ENCODE results near the gene KRT72. TPM values are rescaled to one million over a fixed set of nuclear protein-coding genes. Genes with fewer than 3 reads are reported as not detected.

The KRT72 gene
- total and polyA plus RNA-seq, 2 experiments from 2014 or later = not detected

DNA sequence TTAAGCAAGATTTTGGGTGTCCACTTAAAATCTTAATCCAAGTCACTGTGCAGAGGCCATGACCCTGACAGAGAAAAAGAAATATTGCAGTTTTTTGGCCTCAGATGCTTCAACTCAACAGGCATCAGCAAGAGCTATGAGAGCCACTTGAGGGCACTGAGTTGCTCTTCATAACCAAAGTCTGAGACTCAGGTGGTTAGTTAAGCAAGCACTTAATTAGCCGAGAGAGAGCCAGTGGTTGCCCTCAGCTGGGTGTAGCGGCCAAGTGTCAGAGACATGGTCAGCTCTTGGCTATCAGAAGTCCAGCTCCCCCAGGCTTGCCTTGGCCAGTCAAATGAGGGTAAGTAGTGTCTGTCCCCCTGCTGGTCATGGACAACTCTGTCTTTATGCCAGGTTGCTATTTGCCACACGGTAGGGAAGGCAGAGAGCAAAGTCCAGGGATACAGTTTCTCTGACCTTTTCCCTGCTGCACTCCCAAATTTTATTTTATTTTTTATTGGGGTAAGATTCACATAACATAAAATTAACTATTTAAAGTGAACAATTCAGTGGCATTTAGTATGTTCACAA, 39.3 kb downstream of the KRT72 start:
- Histone ChIP-seq H3K27me3 (peaks cover 19% of the 10 kb centered on the region), H3K36me3 (replicated peaks; ENCODE audit: insufficient read depth, low read depth) (no peaks in the 10 kb centered on the region), H3K9me3 (ENCODE audit: low read depth) (no peaks in the 10 kb centered on the region), H3K4me3 (no peak overlapping the region), H3K4me1 (ENCODE audit: insufficient read depth) (no peaks in the 10 kb centered on the region), H3K9me2 (replicated peaks; ENCODE audit: insufficient read depth) (no peaks in the 10 kb centered on the region), H3K4me2 (no peak overlapping the region), H3K79me2 (no peaks in the 10 kb centered on the region), H2AFZ (no peak overlapping the region), H3K27ac (no peak overlapping the region), H4K20me1 (ENCODE audit: insufficient read depth, poor library complexity, severe bottlenecking) (no peaks in the 10 kb centered on the region)
- TF ChIP-seq EZH2phosphoT487 (IDR thresholded peaks at IDR 0.05; ENCODE audit: low read depth, severe bottlenecking, unreplicated experiment) (no peak), EZH2 (IDR thresholded peaks at IDR 0.05; ENCODE audit: borderline replicate concordance) (no peak)
- TF ChIP-seq, protein P1, sequence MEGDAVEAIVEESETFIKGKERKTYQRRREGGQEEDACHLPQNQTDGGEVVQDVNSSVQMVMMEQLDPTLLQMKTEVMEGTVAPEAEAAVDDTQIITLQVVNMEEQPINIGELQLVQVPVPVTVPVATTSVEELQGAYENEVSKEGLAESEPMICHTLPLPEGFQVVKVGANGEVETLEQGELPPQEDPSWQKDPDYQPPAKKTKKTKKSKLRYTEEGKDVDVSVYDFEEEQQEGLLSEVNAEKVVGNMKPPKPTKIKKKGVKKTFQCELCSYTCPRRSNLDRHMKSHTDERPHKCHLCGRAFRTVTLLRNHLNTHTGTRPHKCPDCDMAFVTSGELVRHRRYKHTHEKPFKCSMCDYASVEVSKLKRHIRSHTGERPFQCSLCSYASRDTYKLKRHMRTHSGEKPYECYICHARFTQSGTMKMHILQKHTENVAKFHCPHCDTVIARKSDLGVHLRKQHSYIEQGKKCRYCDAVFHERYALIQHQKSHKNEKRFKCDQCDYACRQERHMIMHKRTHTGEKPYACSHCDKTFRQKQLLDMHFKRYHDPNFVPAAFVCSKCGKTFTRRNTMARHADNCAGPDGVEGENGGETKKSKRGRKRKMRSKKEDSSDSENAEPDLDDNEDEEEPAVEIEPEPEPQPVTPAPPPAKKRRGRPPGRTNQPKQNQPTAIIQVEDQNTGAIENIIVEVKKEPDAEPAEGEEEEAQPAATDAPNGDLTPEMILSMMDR (IDR thresholded peaks at IDR 0.05; ENCODE audit: poor library complexity) = peak; percentile 23
- WGBS (ENCODE audit: low lambda C conversion rate, missing lambda C conversion rate) = 53% methylated on average over 3 of the region's 3 CpGs
- peak; percentile 21 for DNase-seq (ENCODE audit: low spot score)

DNA sequence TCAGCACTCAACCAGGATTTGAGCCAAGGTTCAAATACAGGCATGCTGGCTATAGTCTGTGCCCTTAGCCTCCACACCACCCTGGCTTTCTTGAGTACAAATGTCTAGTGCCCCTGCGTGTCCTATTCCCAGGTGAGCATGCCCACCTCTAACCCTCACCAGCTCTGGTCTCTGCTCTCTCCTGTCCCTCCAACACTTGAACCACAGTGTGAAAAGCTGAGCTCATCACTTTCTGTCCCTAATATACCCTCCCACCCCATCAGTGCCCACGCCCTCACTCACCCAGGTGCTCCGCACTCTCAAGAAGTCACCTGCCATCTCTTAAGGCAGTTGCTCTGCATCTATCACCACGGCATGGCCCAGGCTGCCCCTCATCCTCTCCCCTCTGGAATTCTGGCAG, 41.3 kb downstream of the KRT72 start:
- no peaks in the 10 kb centered on the region for H3K4me1 ChIP-seq (ENCODE audit: insufficient read depth)
- DNase-seq (ENCODE audit: low spot score) = no peak
- TF ChIP-seq, protein P1 (IDR thresholded peaks at IDR 0.05; ENCODE audit: poor library complexity) = no peak
- no peak for TF ChIP-seq EZH2phosphoT487 (IDR thresholded peaks at IDR 0.05; ENCODE audit: low read depth, severe bottlenecking, unreplicated experiment)
- no peak for TF ChIP-seq EZH2 (IDR thresholded peaks at IDR 0.05; ENCODE audit: borderline replicate concordance)
- WGBS (ENCODE audit: low lambda C conversion rate, missing lambda C conversion rate) = 88% methylated on average over 4 of the region's 4 CpGs
- H3K36me3 ChIP-seq (replicated peaks; ENCODE audit: insufficient read depth, low read depth) = no peaks in the 10 kb centered on the region
- no peak overlapping the region for H2AFZ ChIP-seq
- no peak overlapping the region for H3K27ac ChIP-seq
- peaks cover 19% of the 10 kb centered on the region for H3K27me3 ChIP-seq
- H3K9me3 ChIP-seq (ENCODE audit: low read depth) = no peaks in the 10 kb centered on the region
- no peak overlapping the region for H3K4me2 ChIP-seq
- H3K9me2 ChIP-seq (replicated peaks; ENCODE audit: insufficient read depth) = no peaks in the 10 kb centered on the region
- no peaks in the 10 kb centered on the region for H4K20me1 ChIP-seq (ENCODE audit: insufficient read depth, poor library complexity, severe bottlenecking)
- H3K4me3 ChIP-seq = no peak overlapping the region
- H3K79me2 ChIP-seq = no peaks in the 10 kb centered on the region

DNA sequence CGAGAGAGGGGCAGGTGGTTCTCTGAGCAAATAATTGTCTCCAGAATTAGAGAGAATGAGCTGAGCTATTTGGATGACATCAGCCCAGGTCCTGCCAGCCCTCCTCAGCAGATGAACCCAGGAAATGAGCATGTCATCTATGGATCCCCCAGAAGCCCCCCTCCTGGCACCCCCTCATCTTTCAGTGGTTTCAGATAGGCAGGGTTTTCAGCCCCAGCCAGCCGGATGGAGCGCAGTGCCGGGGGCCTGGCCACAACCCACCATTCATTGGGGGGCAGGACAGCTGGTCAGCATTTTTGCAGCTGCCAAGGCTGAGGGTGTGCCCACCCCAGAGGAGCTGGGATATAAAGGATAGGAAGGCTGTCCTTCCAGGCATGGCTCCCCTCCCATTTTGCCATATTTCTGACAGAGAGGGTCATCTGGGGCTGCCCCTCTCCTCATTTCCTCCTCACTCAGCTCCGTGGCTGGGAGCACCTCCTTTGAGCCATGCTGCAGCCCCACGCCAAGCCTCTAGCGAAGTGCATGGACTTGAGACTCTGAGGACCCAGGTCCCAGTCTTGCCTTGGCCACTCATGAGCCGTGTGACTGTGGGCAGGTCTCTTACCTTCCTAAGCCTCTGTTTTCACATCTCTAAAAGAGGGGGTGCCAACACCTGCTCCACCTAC, 42.4 kb downstream of the KRT72 start:
- Histone ChIP-seq H3K4me2 (no peak overlapping the region), H3K4me3 (no peak overlapping the region), H3K9me2 (replicated peaks; ENCODE audit: insufficient read depth) (no peaks in the 10 kb centered on the region), H3K9me3 (ENCODE audit: low read depth) (no peaks in the 10 kb centered on the region), H4K20me1 (ENCODE audit: insufficient read depth, poor library complexity, severe bottlenecking) (no peaks in the 10 kb centered on the region), H3K4me1 (ENCODE audit: insufficient read depth) (no peaks in the 10 kb centered on the region), H3K27ac (no peak overlapping the region), H2AFZ (no peak overlapping the region), H3K27me3 (peaks cover 14% of the 10 kb centered on the region), H3K36me3 (replicated peaks; ENCODE audit: insufficient read depth, low read depth) (no peaks in the 10 kb centered on the region), H3K79me2 (no peaks in the 10 kb centered on the region)
- TF ChIP-seq EZH2phosphoT487 (IDR thresholded peaks at IDR 0.05; ENCODE audit: low read depth, severe bottlenecking, unreplicated experiment) (no peak), EZH2 (IDR thresholded peaks at IDR 0.05; ENCODE audit: borderline replicate concordance) (no peak)
- TF ChIP-seq, protein P1 (IDR thresholded peaks at IDR 0.05; ENCODE audit: poor library complexity) = no peak
- DNase-seq (ENCODE audit: low spot score) = no peak
- WGBS (ENCODE audit: low lambda C conversion rate, missing lambda C conversion rate) = 77% methylated on average over 8 of the region's 8 CpGs

Measured in hepatocyte (in vitro differentiated cells).